Smooth muscle cell (in vitro differentiated cells): Measurements from ENCODE around the gene ANAPC10. TPM values are rescaled to one million over a fixed set of nuclear protein-coding genes. Genes with fewer than 3 reads are reported as not detected.
"Not testable (repeated sequence)": the region's sequence is repeated elsewhere in the genome, so short reads cannot be mapped to it uniquely, and the experiment has no call there.

Experiments
- DNase-seq: peaks from one replicate; lab custom pipeline; 2025; ENCODE audit not compliant: unreplicated experiment; lab: John Stamatoyannopoulos, UW
- H2AFZ ChIP-seq: fragments of 200-600 bp; sonication (generic); 2 replicates; pipeline ENCODE4 v1.6.0; 2016; ENCODE audit warnings: antibody characterized with exemption, low read depth, mild to moderate bottlenecking
- H3F3A ChIP-seq: fragments of 200-600 bp; sonication (generic); 2 replicates; pipeline ENCODE4 v1.6.0; 2017; ENCODE audit warnings: antibody characterized with exemption, low read depth
- H3K27ac ChIP-seq: fragments of 200-600 bp; sonication (generic); 2 replicates; pipeline ENCODE4 v1.5.1; 2016; ENCODE audit warnings: low read depth, mild to moderate bottlenecking
- H3K27me3 ChIP-seq: fragments of 200-600 bp; sonication (generic); 2 replicates; pipeline ENCODE4 v1.6.1; 2016; ENCODE audit warnings: low read depth, mild to moderate bottlenecking
- H3K36me3 ChIP-seq: fragments of 200-600 bp; sonication (generic); 2 replicates; pipeline ENCODE4 v1.5.1; 2016; ENCODE audit warnings: low read depth
- H3K4me1 ChIP-seq: fragments of 200-600 bp; sonication (generic); 2 replicates; pipeline ENCODE4 v1.5.1; 2016; ENCODE audit warnings: low read depth
- H3K4me2 ChIP-seq: fragments of 200-600 bp; sonication (generic); 2 replicates; pipeline ENCODE4 v1.6.0; 2016; ENCODE audit warnings: mild to moderate bottlenecking
- H3K4me3 ChIP-seq: fragments of 200-600 bp; sonication (generic); 2 replicates; pipeline ENCODE4 v1.5.1; 2016; ENCODE audit warnings: mild to moderate bottlenecking
- H3K79me2 ChIP-seq: fragments of 200-600 bp; sonication (generic); 2 replicates; pipeline ENCODE4 v1.6.0; 2016; ENCODE audit warnings: low read depth, mild to moderate bottlenecking
- H3K9ac ChIP-seq: fragments of 200-600 bp; sonication (generic); 2 replicates; pipeline ENCODE4 v1.6.0; 2016; ENCODE audit warnings: low read depth
- H3K9me3 ChIP-seq: fragments of 200-600 bp; sonication (generic); replicated peaks from 2 replicates; pipeline ENCODE4 v1.5.1; 2016; ENCODE audit warnings: low read depth
- H4K20me1 ChIP-seq: fragments of 200-600 bp; sonication (generic); 2 replicates; pipeline ENCODE4 v1.6.0; 2016; ENCODE audit warnings: low read depth
- CTCF ChIP-seq: fragments of 200-600 bp; sonication (generic); IDR thresholded peaks from 2 replicates; pipeline ENCODE4 v1.5.1; 2017; ENCODE audit warnings: borderline replicate concordance, mild to moderate bottlenecking, antibody characterized with exemption; ENCODE audit not compliant: insufficient read depth, poor library complexity, severe bottlenecking
- whole genome bisulfite sequencing: methylation state at CpG from one replicate; pipeline ENCODE4 v1.1.7; 2016; ENCODE audit warnings: low lambda C conversion rate; 5-methylcytosine and 5-hydroxymethylcytosine counted together
- polyA plus RNA-seq: library from polyadenylated mRNA; unstranded; fragments of >200 nt; fragmentation: Nextera tagmentation; extraction: Ambion mirVana; gene quantifications from 2 replicates; pipeline ENCODE4 v1.2.1, GENCODE V29; 2016
- total RNA-seq: library from RNA; depleted of rRNA; stranded (reverse); fragments of >200 nt; gene quantifications from 2 replicates; pipeline ENCODE4 v1.2.3, GENCODE V29; 2014

Gene ANAPC10
- total and polyA plus RNA-seq, 2 experiments from 2014 or later: 28.0 to 66.2 TPM

GRCh38 chr4:145012841-145013240 is 85.2 kb downstream of the ANAPC10 start:
- H3F3A ChIP-seq: no peaks in the 10 kb centered on the region
- H3K9ac ChIP-seq: no peak overlapping the region
- no peaks in the 10 kb centered on the region for H3K27me3 ChIP-seq
- H3K4me3 ChIP-seq: no peak overlapping the region
- no peak for DNase-seq
- no peaks in the 10 kb centered on the region for H4K20me1 ChIP-seq
- H3K27ac ChIP-seq: peak overlapping the region; percentile 1
- TF ChIP-seq CTCF: no peak
- H3K36me3 ChIP-seq: no peaks in the 10 kb centered on the region
- no peak overlapping the region for H3K4me2 ChIP-seq
- H2AFZ ChIP-seq: no peak overlapping the region
- no peaks in the 10 kb centered on the region for H3K79me2 ChIP-seq
- no peaks in the 10 kb centered on the region for H3K9me3 ChIP-seq
- H3K4me1 ChIP-seq: no peaks in the 10 kb centered on the region

- H3K36me3 ChIP-seq: no peaks in the 10 kb centered on the region
- no peak overlapping the region for H2AFZ ChIP-seq
- H3K4me2 ChIP-seq: no peak overlapping the region
- no peaks in the 10 kb centered on the region for H3K4me1 ChIP-seq
- no peak overlapping the region for H3K27ac ChIP-seq
- TF ChIP-seq CTCF: no peak
- DNase-seq: no peak
- H3K4me3 ChIP-seq: no peak overlapping the region
- peaks cover 3% of the 10 kb centered on the region for H4K20me1 ChIP-seq
- no peak overlapping the region for H3K9ac ChIP-seq
- no peaks in the 10 kb centered on the region for H3K27me3 ChIP-seq
- no peaks in the 10 kb centered on the region for H3K9me3 ChIP-seq
- no peaks in the 10 kb centered on the region for H3K79me2 ChIP-seq
- no peaks in the 10 kb centered on the region for H3F3A ChIP-seq
These were observed 86.4 kb downstream of the ANAPC10 start for GRCh38 chr4:145011636-145012035.

- not testable (repeated sequence) for H4K20me1 ChIP-seq, H2AFZ ChIP-seq, H3K79me2 ChIP-seq, H3K27me3 ChIP-seq, H3F3A ChIP-seq, H3K4me1 ChIP-seq, H3K4me3 ChIP-seq, H3K9ac ChIP-seq, DNase-seq, H3K36me3 ChIP-seq, H3K27ac ChIP-seq, H3K4me2 ChIP-seq, H3K9me3 ChIP-seq
- over 99% methylated on average over 6 of the region's 6 CpGs for WGBS
These were observed 87.7 kb downstream of the ANAPC10 start for GRCh38 chr4:145010315-145010714.

- Histone ChIP-seq H3K9ac (no peak overlapping the region), H2AFZ (no peak overlapping the region), H3K4me1 (no peaks in the 10 kb centered on the region), H3K4me2 (no peak overlapping the region), H3K4me3 (no peak overlapping the region), H3K79me2 (peaks cover 10% of the 10 kb centered on the region), H3K27me3 (no peaks in the 10 kb centered on the region), H3F3A (peaks cover 3% of the 10 kb centered on the region), H4K20me1 (peaks cover 17% of the 10 kb centered on the region), H3K27ac (no peak overlapping the region), H3K36me3 (no peaks in the 10 kb centered on the region), H3K9me3 (no peaks in the 10 kb centered on the region)
- DNase-seq: no peak
- 89% methylated on average over 2 of the region's 2 CpGs for WGBS
- TF ChIP-seq CTCF: no peak
These were observed 94.3 kb downstream of the ANAPC10 start for GRCh38 chr4:145003675-145004074.
